H9 (cell line): ENCODE results near the gene APAF1. TPM values are rescaled to one million over a fixed set of nuclear protein-coding genes. Genes with fewer than 3 reads are reported as not detected.

Source experiments
- DNase-seq: peaks from one replicate; pipeline ENCODE4 v3.0.0-alpha.2; 2017
- H2AFZ ChIP-seq: one replicate; pipeline ENCODE4 v1.6.1; 2013; ENCODE audit warnings: mild to moderate bottlenecking, low read length, control low read depth, moderate library complexity
- H2AK5ac ChIP-seq: 2 replicates; pipeline ENCODE4 v1.6.1; 2013; ENCODE audit warnings: low read length, control low read depth, mixed read lengths; ENCODE audit not compliant: insufficient read length
- H2BK120ac ChIP-seq: one replicate; pipeline ENCODE4 v1.6.1; 2013; ENCODE audit warnings: low read depth, mild to moderate bottlenecking, low read length, control low read depth, inconsistent platforms; ENCODE audit not compliant: poor library complexity, severe bottlenecking
- H2BK12ac ChIP-seq: 2 replicates; pipeline ENCODE4 v1.6.1; 2013; ENCODE audit warnings: low read length, control low read depth, mixed read lengths, low read depth; ENCODE audit not compliant: insufficient read length
- H2BK15ac ChIP-seq: 2 replicates; pipeline ENCODE4 v1.6.1; 2013; ENCODE audit warnings: low read depth, low read length, control low read depth
- H2BK20ac ChIP-seq: one replicate; pipeline ENCODE4 v1.6.1; 2013; ENCODE audit warnings: low read depth, mild to moderate bottlenecking, low read length, control low read depth, inconsistent platforms; ENCODE audit not compliant: poor library complexity, severe bottlenecking
- H2BK5ac ChIP-seq: 2 replicates; pipeline ENCODE4 v1.6.1; 2013; ENCODE audit warnings: low read length, control low read depth, mixed read lengths; ENCODE audit not compliant: insufficient read length
- H3K14ac ChIP-seq: 2 replicates; pipeline ENCODE4 v1.6.1; 2013; ENCODE audit warnings: low read length, control low read depth; ENCODE audit not compliant: insufficient read depth
- H3K18ac ChIP-seq: 2 replicates; pipeline ENCODE4 v1.6.1; 2013; ENCODE audit warnings: low read depth, mild to moderate bottlenecking, mixed read lengths, low read length, control low read depth; ENCODE audit not compliant: insufficient read length
- H3K23ac ChIP-seq: 2 replicates; pipeline ENCODE4 v1.6.1; 2013; ENCODE audit warnings: low read length, control low read depth, mixed read lengths, low read depth; ENCODE audit not compliant: insufficient read length
- H3K23me2 ChIP-seq: 2 replicates; pipeline ENCODE4 v1.6.1; 2013; ENCODE audit warnings: low read depth, mild to moderate bottlenecking, mixed read lengths, low read length, control low read depth; ENCODE audit not compliant: insufficient read length, poor library complexity, severe bottlenecking
- H3K27ac ChIP-seq: 2 replicates; pipeline ENCODE4 v1.5.1; 2013; ENCODE audit warnings: low read length, control low read depth, mixed read lengths, low read depth; ENCODE audit not compliant: insufficient read length
- H3K27me3 ChIP-seq: 2 replicates; pipeline ENCODE4 v1.6.1; 2013; ENCODE audit warnings: low read length, control low read depth, inconsistent platforms; ENCODE audit not compliant: insufficient read depth
- H3K4ac ChIP-seq: 2 replicates; pipeline ENCODE4 v1.6.1; 2013; ENCODE audit warnings: low read depth, mild to moderate bottlenecking, control low read depth, inconsistent platforms, low read length, moderate library complexity
- H3K4me1 ChIP-seq: 2 replicates; pipeline ENCODE4 v1.6.1; 2013; ENCODE audit warnings: low read length, control low read depth, inconsistent platforms; ENCODE audit not compliant: insufficient read depth
- H3K4me2 ChIP-seq: 2 replicates; pipeline ENCODE4 v1.6.1; 2013; ENCODE audit warnings: low read length, control low read depth, mixed read lengths; ENCODE audit not compliant: insufficient read length, insufficient read depth
- H3K56ac ChIP-seq: 2 replicates; pipeline ENCODE4 v1.6.1; 2013; ENCODE audit warnings: low read depth, mild to moderate bottlenecking, mixed read lengths, low read length, control low read depth; ENCODE audit not compliant: insufficient read length
- H3K79me1 ChIP-seq: 2 replicates; pipeline ENCODE4 v1.6.1; 2013; ENCODE audit warnings: low read depth, mild to moderate bottlenecking, moderate library complexity, low read length, control low read depth, inconsistent platforms; ENCODE audit not compliant: insufficient read depth, poor library complexity, severe bottlenecking
- H3K79me2 ChIP-seq: 2 replicates; pipeline ENCODE4 v1.6.1; 2013; ENCODE audit warnings: low read length, control low read depth, inconsistent platforms; ENCODE audit not compliant: insufficient read depth
- H3K9ac ChIP-seq: 2 replicates; pipeline ENCODE4 v1.6.1; 2013; ENCODE audit warnings: low read length, control low read depth, mixed read lengths; ENCODE audit not compliant: insufficient read length; ENCODE audit errors: extremely low read depth
- H3K9me3 ChIP-seq: one replicate; pipeline ENCODE4 v1.6.1; 2013; ENCODE audit warnings: low read depth, low read length, inconsistent platforms; ENCODE audit not compliant: control insufficient read depth
- H3T11ph ChIP-seq: one replicate; pipeline ENCODE4 v1.6.1; 2013; ENCODE audit warnings: mild to moderate bottlenecking, low read length, control low read depth, inconsistent platforms
- H4K20me1 ChIP-seq: one replicate; pipeline ENCODE4 v1.6.1; 2013; ENCODE audit not compliant: control insufficient read depth, insufficient read length, insufficient read depth
- H4K5ac ChIP-seq: 2 replicates; pipeline ENCODE4 v1.6.1; 2013; ENCODE audit warnings: low read depth, mild to moderate bottlenecking, mixed read lengths, low read length, control low read depth; ENCODE audit not compliant: insufficient read length
- H4K8ac ChIP-seq: replicated peaks from 2 replicates; pipeline ENCODE4 v1.6.1; 2013; ENCODE audit warnings: low read length, control low read depth, mixed read lengths, low read depth; ENCODE audit not compliant: insufficient read length
- H4K91ac ChIP-seq: 2 replicates; pipeline ENCODE4 v1.6.1; 2013; ENCODE audit warnings: low read depth, mild to moderate bottlenecking, moderate library complexity, mixed read lengths, low read length, control low read depth; ENCODE audit not compliant: insufficient read length
- H3K27ac Mint-ChIP-seq, 3 experiments: 2 replicates in 2 of 3; 3 replicates in 1 of 3; pipeline ENCODE4 v1.8.0; 2020 to 2021; ENCODE audit warnings: mixed read lengths in 3 of 3, mild to moderate bottlenecking in 1 of 3, moderate library complexity in 1 of 3
- H3K27me3 Mint-ChIP-seq: 2 replicates; pipeline ENCODE4 v1.8.0; 2021; ENCODE audit warnings: low read depth, mild to moderate bottlenecking, moderate library complexity, mixed read lengths
- H3K36me3 Mint-ChIP-seq, 3 experiments: 2 replicates in 2 of 3; 3 replicates in 1 of 3; pipeline ENCODE4 v1.8.0; 2020 to 2021; ENCODE audit warnings: low read depth in 3 of 3, mixed read lengths in 3 of 3; ENCODE audit not compliant: insufficient read depth in 1 of 3
- H3K4me1 Mint-ChIP-seq, 2 experiments: 2 replicates each; pipeline ENCODE4 v1.8.0; 2020; ENCODE audit warnings: mixed read lengths in 2 of 2
- H3K4me3 Mint-ChIP-seq, 2 experiments: 2 replicates in 1 of 2; 3 replicates in 1 of 2; pipeline ENCODE4 v1.8.0; 2020 to 2021; ENCODE audit warnings: mild to moderate bottlenecking in 2 of 2, mixed read lengths in 2 of 2, moderate library complexity in 1 of 2
- H3K9me3 Mint-ChIP-seq, 2 experiments: 2 replicates in 1 of 2; 3 replicates in 1 of 2; pipeline ENCODE4 v1.8.0; 2020; ENCODE audit warnings: mild to moderate bottlenecking in 2 of 2, mixed read lengths in 2 of 2, moderate library complexity in 1 of 2
- WGBS: extraction: QIAGEN DNeasy Blood & Tissue Kit; methylation state at CpG from one replicate; pipeline ENCODE4 v1.1.7; 2013; ENCODE audit warnings: missing lambda C conversion rate, low lambda C conversion rate, mixed read lengths; ENCODE audit not compliant: insufficient read length; ENCODE audit errors: extremely low coverage; 5-methylcytosine and 5-hydroxymethylcytosine counted together
- long read RNA-seq: library from polyadenylated mRNA; unstranded; transcript quantifications from one replicate; pipeline ENCODE4 v2.0.0, GENCODE V29; 2020
- total RNA-seq: library from RNA; stranded (reverse); gene quantifications from 2 replicates; pipeline ENCODE4 v1.2.1, GENCODE V29; 2021
- TF ChIP-seq, protein P1 (sequence below): fragments of 200-600 bp; sonication (generic); conservative IDR thresholded peaks from 3 replicates; pipeline ENCODE4 v1.8.0; 2021; ENCODE audit warnings: antibody characterized with exemption, mild to moderate bottlenecking

Gene APAF1, protein sequence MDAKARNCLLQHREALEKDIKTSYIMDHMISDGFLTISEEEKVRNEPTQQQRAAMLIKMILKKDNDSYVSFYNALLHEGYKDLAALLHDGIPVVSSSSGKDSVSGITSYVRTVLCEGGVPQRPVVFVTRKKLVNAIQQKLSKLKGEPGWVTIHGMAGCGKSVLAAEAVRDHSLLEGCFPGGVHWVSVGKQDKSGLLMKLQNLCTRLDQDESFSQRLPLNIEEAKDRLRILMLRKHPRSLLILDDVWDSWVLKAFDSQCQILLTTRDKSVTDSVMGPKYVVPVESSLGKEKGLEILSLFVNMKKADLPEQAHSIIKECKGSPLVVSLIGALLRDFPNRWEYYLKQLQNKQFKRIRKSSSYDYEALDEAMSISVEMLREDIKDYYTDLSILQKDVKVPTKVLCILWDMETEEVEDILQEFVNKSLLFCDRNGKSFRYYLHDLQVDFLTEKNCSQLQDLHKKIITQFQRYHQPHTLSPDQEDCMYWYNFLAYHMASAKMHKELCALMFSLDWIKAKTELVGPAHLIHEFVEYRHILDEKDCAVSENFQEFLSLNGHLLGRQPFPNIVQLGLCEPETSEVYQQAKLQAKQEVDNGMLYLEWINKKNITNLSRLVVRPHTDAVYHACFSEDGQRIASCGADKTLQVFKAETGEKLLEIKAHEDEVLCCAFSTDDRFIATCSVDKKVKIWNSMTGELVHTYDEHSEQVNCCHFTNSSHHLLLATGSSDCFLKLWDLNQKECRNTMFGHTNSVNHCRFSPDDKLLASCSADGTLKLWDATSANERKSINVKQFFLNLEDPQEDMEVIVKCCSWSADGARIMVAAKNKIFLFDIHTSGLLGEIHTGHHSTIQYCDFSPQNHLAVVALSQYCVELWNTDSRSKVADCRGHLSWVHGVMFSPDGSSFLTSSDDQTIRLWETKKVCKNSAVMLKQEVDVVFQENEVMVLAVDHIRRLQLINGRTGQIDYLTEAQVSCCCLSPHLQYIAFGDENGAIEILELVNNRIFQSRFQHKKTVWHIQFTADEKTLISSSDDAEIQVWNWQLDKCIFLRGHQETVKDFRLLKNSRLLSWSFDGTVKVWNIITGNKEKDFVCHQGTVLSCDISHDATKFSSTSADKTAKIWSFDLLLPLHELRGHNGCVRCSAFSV (N-terminal part only)
- total RNA-seq: 13.4 and 16.5 TPM in 2 replicates
- long read RNA-seq, partial matches to known transcripts: 29 of 41 reads
- long read RNA-seq, other reads (novel, unspliced or antisense): 12 of 41 reads

DNA sequence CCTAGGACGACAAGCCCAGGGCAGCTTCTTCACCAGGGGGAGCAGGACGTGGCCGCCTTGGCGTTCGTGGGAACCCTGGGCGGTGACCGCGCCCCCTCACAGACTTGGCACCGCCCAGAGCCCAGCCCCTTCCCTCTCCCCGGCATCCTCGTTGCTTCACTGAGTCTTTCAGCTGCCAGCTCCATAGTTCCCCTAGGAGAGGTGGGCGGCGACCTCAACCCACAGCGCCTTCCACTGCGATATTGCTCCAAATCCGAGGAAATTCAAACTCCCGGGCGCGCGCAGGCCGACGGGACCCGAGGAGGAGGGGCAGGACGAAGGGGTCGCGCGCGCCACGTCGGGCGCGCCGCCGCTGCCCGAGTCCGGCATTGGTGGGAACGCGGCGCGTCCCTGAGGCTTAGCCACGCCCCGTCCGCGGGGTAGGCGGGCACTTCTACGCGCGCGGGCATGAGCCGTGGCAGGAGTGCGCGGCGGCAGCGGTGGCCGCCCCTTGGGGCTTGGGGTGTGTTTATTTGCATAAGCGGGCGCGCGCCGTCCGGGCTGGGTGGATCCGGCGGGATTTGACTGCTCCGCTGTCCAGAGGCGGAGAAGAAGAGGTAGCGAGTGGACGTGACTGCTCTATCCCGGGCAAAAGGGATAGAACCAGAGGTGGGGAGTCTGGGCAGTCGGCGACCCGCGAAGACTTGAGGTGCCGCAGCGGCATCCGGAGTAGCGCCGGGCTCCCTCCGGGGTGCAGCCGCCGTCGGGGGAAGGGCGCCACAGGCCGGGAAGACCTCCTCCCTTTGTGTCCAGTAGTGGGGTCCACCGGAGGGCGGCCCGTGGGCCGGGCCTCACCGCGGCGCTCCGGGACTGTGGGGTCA, at the start of gene APAF1, which contains the start of gene IKBIP:
Gene APAF1 (plus strand): TSS at position 579 of the 860 bp plus-strand sequence. CDS start 3,070 bp downstream, outside the sequence.
Gene IKBIP (minus strand): TSS at position 77 of the 860 bp plus-strand sequence. CDS start 87 bp downstream, outside the sequence.
- H3K79me2 ChIP-seq: no peaks in the 10 kb centered on the region; the same call in 1 of the 2 replicates
- H4K91ac ChIP-seq: no peak within 1 kb of the TSS
- no peaks in the 10 kb centered on the region for H3K27me3 ChIP-seq
- H3K9me3 Mint-ChIP-seq: no peaks in the 10 kb centered on the region; a peak in 1 of 5 replicates
- H3K27me3 Mint-ChIP-seq: no peaks in the 10 kb centered on the region
- no peak within 1 kb of the TSS for H2BK120ac ChIP-seq
- H3K18ac ChIP-seq: no peak within 1 kb of the TSS
- H4K8ac ChIP-seq: no peak within 1 kb of the TSS
- peak; percentile 97 for DNase-seq
- peaks cover 8 to 23% (median 13%) of the 10 kb centered on the region in 3 experiments for H3K36me3 Mint-ChIP-seq
- peaks cover 3% of the 10 kb centered on the region for H4K20me1 ChIP-seq
- peak within 1 kb of the TSS; percentile 41 for H2AFZ ChIP-seq
- H2BK20ac ChIP-seq: no peak within 1 kb of the TSS
- no peak within 1 kb of the TSS for H3K27ac ChIP-seq
- no peak within 1 kb of the TSS for H3K23ac ChIP-seq
- H2BK12ac ChIP-seq: no peak within 1 kb of the TSS
- H3K56ac ChIP-seq: no peak within 1 kb of the TSS
- H3K79me1 ChIP-seq: no peaks in the 10 kb centered on the region
- H3K9me3 ChIP-seq: no peaks in the 10 kb centered on the region
- no peaks in the 10 kb centered on the region for H3K23me2 ChIP-seq
- peaks cover 12 to 18% of the 10 kb centered on the region in 2 experiments for H3K4me1 Mint-ChIP-seq
- no CpG with 5 or more reads among the region's 91 CpGs for whole genome bisulfite sequencing
- no peaks in the 10 kb centered on the region; the same call in 1 of the 2 replicates for H3K4me1 ChIP-seq
- peak within 1 kb of the TSS; percentile 94 to 97 for H3K4me3 Mint-ChIP-seq
- H3K9ac ChIP-seq: peak within 1 kb of the TSS; percentile 67
- no peak within 1 kb of the TSS for H2BK5ac ChIP-seq
- H3K4ac ChIP-seq: no peak within 1 kb of the TSS
- no peak within 1 kb of the TSS for H4K5ac ChIP-seq
- TF ChIP-seq, protein P1, sequence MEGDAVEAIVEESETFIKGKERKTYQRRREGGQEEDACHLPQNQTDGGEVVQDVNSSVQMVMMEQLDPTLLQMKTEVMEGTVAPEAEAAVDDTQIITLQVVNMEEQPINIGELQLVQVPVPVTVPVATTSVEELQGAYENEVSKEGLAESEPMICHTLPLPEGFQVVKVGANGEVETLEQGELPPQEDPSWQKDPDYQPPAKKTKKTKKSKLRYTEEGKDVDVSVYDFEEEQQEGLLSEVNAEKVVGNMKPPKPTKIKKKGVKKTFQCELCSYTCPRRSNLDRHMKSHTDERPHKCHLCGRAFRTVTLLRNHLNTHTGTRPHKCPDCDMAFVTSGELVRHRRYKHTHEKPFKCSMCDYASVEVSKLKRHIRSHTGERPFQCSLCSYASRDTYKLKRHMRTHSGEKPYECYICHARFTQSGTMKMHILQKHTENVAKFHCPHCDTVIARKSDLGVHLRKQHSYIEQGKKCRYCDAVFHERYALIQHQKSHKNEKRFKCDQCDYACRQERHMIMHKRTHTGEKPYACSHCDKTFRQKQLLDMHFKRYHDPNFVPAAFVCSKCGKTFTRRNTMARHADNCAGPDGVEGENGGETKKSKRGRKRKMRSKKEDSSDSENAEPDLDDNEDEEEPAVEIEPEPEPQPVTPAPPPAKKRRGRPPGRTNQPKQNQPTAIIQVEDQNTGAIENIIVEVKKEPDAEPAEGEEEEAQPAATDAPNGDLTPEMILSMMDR: no peak
- H3K27ac Mint-ChIP-seq: peak within 1 kb of the TSS; percentile 90 to 96 (median 95)
- no peak within 1 kb of the TSS for H3T11ph ChIP-seq
- peak within 1 kb of the TSS; percentile 88 for H3K4me2 ChIP-seq
- no peak within 1 kb of the TSS for H2AK5ac ChIP-seq
- no peak within 1 kb of the TSS for H2BK15ac ChIP-seq
- H3K14ac ChIP-seq: peak within 1 kb of the TSS; percentile 76
